HG02970 (cell line): ENCODE results near the gene SAMD5.
"Not testable (repeated sequence)": the region's sequence is repeated elsewhere in the genome, so short reads cannot be mapped to it uniquely, and the experiment has no call there.

Experiments used
- ATAC-seq: cut with Tn5 transposase; IDR thresholded peaks from one replicate; pipeline ENCODE4 v1.9.1; 2021; ENCODE audit warnings: mild to moderate bottlenecking, moderate library complexity, moderate number of reproducible peaks; ENCODE audit not compliant: unreplicated experiment, low FRiP score

SAMD5 gene

DNA sequence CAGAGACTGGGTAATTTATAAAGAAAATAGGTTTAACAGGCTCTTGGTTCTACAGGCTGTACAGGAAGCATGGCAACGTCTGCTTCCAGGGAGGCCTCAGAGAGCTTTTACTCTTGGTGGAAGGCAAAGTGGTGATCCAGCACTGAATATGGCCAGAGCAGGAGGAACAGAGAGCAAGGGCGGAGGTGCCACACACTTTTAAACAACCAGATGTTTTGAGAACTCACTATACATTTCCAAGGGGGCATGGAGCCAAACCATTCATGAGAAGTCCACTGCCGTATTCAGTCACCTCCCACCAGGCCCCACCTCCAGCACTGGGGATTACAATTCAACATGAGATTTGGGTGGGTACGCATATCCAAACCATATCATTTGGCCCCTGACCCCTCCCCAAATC lies 18.7 kb downstream of the SAMD5 start:
- no peak for ATAC-seq

DNA sequence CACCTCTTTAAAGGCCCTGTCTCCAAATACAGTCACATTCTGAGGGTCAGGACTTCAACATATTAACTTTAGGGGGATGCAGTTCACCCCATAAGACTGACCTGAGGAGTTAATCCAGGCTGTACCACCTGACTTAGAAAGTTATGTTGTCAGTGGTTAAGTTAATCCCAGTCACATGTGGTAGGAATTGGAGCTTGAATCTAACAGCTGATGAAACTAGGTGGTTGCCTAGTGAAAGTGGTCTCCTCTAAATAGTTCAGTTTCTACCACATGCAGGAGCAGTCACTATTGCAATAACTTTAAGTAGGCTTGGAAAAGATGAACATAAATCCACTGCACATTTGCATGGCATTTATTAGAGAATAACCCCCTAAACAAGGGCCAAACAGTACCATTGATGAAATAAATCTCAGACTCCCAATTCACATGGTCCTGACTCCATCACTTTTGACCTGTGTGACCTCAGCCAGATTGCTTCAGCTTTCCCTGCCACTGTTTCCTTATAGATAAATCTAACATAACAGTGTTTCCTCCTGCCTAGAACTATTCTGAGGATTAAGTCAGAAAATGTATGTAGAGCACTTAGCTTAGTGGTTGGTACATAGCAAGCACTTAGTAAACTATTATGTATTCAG lies 20.1 kb downstream of the SAMD5 start:
- ATAC-seq, result no peak

DNA sequence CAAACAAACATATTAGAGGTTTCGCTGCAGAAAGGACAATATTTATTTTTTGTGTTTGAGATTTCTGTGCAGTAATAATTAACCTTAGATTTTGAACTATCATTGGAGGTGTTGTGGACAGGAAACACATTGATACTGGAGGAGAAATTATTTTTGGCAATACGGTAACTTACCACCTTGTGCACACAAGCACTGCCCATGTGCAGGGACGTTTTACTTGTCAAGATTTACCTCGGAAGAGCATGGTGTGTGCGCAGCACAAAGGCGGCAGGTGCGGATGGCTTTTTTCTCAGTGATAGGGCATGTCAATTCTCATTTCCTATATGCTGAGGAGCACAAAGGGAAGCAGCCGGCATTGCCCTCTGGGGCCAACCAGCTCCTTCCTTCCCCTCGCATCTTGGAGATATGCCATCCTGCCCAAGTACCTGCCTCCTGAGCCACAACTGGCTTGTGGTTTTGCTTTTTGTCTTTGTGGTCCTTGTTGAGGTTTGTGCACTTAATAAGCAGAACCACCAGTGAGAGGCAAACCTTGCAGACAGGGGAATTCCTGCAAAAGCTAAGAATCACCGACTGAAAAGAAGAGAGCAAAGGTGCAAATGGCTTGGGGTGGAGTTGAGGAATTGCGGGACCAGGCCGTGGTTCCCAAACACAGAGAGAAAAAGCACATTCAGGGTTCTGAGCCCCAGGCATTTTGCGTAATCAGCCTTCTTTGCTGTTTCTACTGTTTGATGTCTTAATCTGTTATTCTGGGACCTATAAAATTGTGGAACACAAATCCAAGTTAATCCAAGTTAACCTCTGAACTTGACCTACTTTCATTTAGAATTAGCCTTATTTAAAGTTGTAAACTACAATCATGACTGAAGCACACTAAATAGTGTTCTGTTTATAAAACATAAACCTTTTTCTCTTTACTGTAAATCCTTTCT lies 21.9 kb downstream of the SAMD5 start:
- peak; percentile 52 for ATAC-seq

DNA sequence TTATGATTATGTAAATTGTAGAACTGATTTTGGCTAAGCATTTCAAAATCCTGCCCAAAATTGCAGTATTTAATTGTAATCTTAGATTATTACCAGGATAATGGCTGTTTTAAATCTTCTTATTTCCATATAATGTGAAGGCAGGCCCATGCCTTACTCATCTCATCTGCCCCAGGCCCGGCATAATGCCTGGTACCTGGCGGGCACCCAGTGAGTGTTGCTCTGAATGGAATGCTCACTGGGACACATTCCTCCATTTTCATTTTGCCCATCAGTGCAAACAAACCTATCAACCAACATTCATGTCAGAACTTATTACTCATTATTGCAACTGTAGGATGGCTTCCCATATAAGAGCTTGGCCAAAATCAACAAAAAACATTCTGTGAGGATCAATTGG lies 22.8 kb downstream of the SAMD5 start:
- no peak for ATAC-seq

DNA sequence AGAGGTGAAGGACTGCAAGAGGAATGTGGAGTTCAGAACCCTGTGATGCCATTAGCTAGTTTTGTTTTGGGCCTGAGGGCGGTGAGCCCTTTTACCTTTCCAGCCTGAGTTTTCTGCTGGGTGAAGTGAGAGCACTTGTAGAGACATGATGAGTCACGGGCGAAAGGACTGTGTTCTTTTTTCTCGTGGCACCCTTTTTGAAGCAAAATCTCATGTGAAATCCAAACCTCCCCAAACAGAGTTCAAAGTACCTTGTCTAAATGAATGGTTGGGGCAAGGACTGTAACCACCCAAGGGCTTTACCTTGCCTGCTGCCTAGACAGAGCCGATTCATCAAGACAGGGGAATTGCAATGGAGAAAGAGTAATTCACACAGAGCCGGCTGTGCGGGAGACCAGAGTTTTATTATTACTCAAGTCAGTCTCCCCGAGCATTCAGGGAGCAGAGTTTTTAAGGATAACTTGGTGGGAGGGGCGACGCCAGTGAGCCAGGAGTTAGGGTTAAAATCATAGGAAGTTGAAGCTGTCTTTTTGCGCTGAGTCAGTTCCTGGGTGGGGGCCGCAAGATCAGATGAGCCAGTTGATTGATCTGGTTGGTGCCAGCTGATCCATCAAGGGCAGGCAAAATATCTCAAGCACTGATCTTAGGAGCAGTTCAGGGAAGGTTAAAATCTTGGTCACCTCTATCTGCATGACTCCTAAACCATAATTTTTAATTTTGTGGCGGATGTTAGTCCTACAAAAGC lies 25.8 kb downstream of the SAMD5 start:
- ATAC-seq, result no peak

DNA sequence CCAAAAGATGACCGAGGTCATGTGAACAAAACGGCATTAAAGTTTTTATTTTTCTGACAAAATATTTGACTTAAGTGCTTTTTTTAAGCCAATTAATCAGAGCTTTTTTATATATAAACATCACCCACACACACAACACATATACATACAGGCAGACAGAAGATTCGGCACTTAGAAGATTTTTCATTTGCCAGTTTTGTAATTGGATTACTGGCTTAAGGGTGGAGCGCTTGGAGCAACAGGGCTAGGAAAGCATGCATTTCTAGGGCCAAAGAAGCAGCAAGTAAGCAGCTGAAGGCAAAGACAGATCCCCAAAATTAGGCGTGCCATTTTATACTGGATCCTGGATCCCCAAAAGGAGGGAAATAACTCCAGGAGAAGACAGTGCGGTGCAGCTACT lies 30.3 kb downstream of the SAMD5 start:
- ATAC-seq, result no peak

DNA sequence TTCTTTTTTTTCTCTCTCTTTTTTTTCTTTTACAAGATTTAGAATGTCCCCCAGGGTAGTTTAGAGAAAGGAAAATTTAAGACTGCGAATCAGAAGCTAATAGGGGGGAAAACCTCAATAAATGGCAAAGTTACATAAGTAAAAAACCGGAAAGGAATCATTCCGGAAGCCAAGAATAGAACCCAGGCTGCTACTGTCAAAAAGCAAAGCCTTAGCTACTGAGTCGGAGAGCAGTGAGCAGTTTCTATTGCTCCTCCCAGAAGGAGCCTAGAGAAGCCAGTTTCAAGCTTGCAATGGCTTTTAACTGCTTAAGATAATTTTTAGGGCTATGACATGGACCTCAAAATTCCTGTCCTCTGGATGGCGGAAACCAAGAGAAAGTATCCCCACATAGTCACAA lies 31.6 kb downstream of the SAMD5 start:
- ATAC-seq, result no peak

DNA sequence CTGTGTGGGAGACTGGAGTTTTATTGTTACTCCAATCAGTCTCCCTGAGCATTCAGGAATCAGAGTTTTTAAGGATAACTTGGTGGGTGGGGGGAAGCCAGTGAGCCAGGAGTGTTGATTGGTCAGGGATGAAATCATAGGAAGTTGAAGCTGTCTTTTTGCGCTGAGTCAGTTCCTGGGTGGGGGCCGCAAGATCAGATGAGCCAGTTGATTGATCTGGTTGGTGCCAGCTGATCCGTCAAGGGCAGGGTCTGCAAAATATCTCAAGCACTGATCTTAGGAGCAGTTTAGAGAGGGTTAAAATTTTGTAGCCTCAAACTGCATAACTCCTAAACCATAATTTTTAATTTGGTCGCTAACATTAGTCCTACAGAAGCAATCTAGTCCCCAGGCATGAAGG lies 33.9 kb downstream of the SAMD5 start:
- not testable (repeated sequence) for ATAC-seq

DNA sequence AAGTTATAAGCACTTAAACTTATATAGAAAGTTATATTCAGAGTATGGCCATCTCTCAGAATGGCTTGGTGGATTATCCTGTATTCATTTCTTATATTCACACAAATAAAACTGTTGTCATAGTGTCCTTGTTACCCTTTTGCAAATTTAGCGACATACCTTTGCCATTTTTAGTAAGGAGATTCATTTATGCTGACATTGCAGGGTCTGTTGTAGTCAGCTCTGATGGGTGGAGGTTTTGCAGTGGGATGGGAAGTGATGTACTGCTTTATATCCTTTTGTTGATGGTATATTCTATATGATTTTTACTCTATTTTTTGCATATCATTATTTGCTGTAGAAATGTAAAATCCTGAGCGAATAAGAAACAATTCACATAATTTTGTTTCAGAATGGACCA lies 35.9 kb downstream of the SAMD5 start:
- ATAC-seq, result no peak

DNA sequence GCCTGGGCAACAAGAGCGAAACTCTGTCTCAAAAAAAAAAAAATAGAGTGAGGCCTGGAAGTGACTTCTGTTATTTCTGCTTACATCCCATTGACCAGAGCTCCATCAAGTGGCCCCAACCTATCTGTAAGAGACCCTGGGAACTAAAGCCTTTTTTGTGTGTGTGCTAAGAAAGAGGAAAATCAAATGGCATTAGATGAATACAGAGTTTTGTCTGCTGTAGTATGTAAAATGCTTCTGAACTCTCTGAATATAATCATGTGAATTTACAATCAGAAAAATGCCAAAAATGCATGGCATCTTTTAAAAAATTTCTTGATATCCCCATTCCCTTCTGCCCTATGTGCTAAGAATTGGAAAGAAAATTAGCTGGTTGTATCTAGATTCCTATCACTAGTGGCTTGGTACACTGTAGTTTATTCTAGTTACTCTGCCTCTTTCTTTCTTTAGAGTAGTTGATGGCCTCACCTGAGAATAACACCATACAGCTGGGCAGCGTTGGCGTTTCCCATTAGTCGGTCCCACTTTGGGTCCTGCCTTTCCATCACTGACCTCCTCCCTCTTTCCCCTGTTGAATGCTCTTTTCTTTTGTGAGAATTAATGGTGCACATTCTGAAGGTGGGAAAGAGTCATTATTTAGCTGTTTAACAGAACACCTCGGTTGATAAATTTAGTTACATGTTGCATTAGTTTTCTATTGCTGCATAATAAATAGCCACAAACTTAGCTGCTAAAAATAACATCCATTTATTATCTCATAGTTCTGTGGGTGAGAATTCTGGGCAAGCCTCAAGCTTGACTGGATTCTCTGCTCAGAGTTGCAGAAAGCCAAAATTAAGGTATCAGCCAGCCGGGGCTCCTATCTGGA lies 38.2 kb downstream of the SAMD5 start:
- no peak for ATAC-seq

DNA sequence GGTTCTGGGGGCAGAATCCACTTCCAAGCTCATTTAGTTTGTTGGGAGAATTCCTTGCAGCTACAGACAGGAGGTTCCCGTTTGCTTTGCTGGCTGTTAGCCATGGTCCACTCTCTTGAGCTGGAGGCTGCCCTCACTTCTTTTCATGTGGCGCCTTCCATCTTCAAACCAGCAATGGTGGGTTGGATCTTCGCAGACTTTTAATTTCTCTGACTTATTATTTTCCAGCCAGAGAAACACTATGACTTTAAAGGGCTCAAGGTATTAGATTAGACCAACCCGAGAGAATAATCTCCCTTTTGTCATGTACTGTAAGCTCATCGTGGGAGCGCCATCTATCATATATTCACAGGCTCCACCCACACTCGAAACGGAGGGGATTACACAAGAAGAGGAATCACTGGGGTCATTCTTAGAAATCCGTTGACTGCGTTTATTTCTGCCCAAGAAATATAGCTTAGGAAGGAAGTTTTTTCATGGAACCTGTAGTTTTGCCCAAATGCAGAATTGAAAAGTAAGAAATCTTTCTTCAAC lies 38.9 kb downstream of the SAMD5 start:
- ATAC-seq, result no peak

DNA sequence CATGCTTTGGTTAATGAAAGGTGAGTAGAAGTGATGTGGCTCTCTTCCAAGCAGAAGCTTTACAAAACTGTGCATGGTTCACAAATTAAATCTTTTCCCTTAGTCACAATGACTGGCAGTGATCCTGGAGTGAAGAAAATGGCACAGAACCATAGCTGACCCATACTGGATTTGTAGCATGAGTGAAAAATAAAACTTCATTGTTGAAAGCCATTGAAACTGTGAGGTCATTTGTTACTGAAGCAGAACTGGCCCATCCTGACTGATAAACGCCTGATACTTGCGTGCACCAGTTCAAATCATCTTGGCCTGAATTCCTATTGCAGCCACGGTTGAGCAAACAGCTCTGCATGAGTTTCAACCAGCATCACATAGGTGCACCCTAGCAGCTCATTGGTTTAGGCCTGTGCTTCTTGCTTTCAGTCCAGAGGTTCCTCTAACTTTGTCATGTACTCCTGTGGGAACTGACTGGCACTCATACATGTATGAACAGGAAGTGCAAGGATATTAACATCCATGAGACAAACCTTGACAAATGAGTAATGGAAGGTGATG lies 40.5 kb downstream of the SAMD5 start:
- ATAC-seq, result no peak

DNA sequence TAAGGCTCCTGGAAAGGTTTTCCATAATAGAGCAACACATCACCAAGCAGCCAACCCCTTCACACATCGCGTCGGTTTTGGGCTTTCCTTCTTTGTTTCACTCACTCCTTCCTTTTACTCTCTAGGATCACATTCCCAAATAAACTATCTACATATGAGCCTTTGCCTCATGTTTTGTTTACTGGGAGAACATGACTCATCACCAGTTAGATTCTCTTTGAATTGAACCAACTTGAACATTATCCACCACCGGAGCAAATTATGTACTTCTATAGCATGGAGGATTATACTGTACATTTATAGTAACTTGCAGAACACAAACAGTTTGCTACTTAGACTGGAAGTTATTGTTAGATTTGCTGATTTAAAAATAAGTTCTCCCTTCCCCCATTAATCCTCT lies 41.0 kb downstream of the SAMD5 start:
- no peak for ATAC-seq

DNA sequence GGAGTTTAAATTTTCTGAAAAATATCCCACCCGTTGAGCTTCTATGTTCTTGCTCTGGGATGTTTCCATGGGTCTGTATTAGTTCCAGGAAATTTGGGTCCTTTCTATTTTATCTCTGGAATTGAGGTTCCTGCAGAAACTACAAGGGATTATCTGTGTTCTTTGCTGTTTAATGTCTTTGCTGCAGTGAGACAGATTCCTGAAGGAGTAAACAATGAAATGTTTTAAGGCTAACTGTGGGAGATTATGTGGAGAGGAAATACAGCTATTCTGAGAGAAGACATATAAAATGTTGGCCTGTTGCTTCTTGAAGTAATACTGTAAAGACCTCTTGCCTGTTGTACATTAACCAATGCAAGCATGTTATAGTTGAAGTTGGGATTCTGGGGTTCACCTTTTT lies 43.5 kb downstream of the SAMD5 start:
- no peak for ATAC-seq

DNA sequence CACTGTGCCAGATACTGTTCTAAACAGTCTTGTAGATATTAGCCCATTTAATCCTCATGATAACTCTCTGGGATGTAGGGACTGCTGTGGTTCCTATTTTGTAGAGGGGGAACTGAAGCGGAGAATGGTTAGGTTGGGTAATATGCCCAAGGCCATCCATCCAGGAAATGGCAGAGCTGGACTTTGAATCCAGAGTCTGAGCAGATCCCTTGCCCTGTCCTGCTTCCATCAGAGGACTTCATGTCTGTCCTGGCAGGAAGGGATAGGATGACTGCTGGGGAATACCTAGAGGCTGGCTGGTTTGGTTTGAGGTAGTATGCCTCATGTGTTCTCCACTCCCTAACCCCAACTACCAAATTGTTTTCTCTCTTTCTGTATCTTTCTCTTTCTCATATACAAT lies 44.6 kb downstream of the SAMD5 start:
- ATAC-seq, result no peak

DNA sequence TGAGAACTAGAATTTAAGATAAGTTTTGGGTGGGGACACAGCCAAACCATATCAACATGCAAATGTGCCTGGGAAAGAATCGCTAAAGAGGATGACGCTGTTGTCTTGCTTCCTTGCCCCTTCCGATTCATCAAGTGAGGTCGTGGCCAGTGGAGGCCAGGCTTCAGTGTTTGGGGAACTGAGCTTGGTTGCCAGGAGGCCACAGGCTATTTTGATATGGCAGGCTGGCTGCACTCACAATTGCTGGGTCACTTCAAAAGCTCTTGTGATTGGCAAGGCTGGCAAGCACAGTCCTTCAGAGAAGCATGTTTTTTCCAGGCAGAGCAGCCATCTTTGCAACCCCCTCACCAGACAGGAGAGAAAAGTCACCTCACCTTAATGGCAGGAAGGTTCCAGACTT lies 45.8 kb downstream of the SAMD5 start:
- ATAC-seq, result no peak

DNA sequence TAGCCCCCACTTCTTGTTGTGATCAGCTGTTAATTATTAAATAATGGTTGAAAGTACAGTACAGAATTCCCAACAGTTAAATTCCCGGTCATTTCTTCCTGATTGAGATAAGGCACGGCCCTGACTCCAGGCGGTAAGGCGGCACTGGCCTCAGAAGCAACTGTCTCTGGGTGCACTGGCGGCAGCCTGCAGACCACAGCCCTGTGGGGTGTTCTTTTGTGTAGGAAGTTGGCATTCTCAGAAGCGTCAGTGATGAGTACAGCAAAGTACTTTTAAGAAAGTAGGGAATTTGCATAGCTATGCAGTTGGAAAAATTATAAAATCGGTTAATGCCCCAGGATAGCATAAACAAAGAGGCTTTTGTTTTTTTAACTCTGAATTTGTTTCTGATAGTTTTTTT lies 50.5 kb downstream of the SAMD5 start:
- no peak for ATAC-seq

DNA sequence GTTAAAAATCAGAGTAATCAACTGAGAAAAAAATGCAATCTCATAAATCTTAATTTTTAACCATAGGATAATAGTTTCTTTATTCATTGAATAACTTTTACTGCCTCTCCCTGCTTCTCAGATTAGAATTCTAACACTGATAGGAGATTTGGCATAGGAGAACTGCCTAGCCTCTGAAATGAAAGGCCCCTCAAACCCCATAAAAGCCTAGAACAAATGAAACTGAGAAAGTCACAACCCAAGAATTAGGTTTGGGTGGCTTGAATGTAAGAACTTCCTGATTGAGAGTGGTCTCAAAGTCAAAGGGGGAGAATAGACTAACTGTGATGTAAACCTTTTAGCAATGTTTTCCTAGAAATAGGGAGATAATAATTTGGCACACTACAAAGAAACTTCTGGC lies 52.2 kb downstream of the SAMD5 start:
- ATAC-seq, result no peak

DNA sequence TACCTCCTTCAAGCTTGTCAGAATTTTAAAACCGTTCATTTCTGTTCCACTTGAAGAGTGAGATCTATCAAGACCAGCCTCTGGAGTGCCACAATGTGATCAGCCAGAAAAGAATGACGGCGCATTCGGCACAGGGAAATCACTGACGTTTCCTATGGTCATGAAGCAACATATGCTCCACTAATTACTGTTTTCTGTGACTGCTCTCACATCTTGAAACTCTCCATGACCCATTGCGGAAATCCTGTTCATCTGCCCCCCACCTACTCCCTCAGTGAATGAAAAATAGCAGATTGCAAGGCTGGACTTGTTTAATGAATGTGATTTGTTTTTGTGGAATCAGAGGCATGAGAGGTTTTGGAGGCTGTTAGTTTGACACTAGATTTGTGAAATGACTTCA lies 53.2 kb downstream of the SAMD5 start:
- ATAC-seq, result no peak

DNA sequence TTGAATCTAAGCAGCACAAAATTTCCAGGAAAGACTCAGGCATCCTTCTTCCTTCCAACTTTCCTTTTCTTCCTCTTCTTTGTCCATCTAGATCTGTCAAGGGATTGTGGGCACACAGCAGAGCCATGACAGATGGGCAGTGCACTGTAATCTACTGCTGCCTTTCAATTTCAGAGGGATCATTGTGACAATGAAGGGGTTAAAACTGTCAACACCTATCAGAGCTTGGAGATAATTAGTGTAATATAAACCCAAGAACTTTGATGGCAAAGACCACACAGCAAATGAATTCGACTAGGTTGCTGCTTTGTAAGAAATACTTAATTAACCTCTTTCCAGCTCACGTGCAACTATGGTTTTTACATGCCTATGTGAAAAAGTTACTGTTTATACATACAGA lies 55.0 kb downstream of the SAMD5 start:
- no peak for ATAC-seq
